K562 (cell line): ENCODE measurements around the gene ERICH2. TPM values are rescaled to one million over a fixed set of nuclear protein-coding genes. Genes with fewer than 3 reads are reported as not detected.

ENCODE experiments used
- ATAC-seq: fragments of 200-7000 bp; cut with Tn5 transposase; 3 replicates; pipeline ENCODE4 v1.9.1; 2020; ENCODE audit warnings: moderate library complexity
- BruUV-seq: library from RNA; stranded (reverse); fragments of 400-500 nt; replicated peaks from 2 replicates; lab custom pipeline; 2021; lab: Mats Ljungman, UMichigan
- CTCF ChIA-PET: fragments of 300-600 bp; formaldehyde crosslinking; extraction: SDS; loops from one replicate; lab custom pipeline; 2021; ENCODE audit warnings: low intra/inter-chr PET ratio; lab: Yijun Ruan, JAX
- POLR2A ChIA-PET: fragments of 300-600, 350-650 bp; sonication (Branson Sonifier 250); formaldehyde crosslinking; extraction: SDS; loops from one replicate; lab custom pipeline; 2021; ENCODE audit warnings: antibody characterized with exemption, inconsistent platforms; lab: Yijun Ruan, JAX
- DNase-seq, 4 experiments: peaks; one replicate each; pipeline versions ENCODE4 v3.0.0 to v3.0.0-alpha.2; 2011 to 2018; ENCODE audit warnings: low spot score in 3 of 4, mixed read lengths in 3 of 4; ENCODE audit errors: extremely low read depth in 1 of 4
- FAIRE-seq: peaks from 2 replicates; lab custom pipeline; 2011; peaks lifted over from hg19 to GRCh38; lab: Jason Lieb, UNC
- H2AFZ ChIP-seq: 2 replicates; pipeline ENCODE4 v1.6.0; 2011; ENCODE audit warnings: low read depth, low read length, control low read depth, inconsistent platforms
- H3K27ac ChIP-seq: fragments of 200-600 bp; 3 replicates; pipeline ENCODE4 v1.8.0; 2011; ENCODE audit warnings: low read depth, mild to moderate bottlenecking, control low read depth, inconsistent platforms, low read length, moderate library complexity, mixed read lengths; ENCODE audit errors: extremely low read depth
- H3K27me3 ChIP-seq, 2 experiments: fragments of 300-600 bp in 1 of 2; 2 replicates in 1 of 2; 3 replicates in 1 of 2; pipeline versions ENCODE4 v1.6.0 to v1.8.0; 2011; ENCODE audit warnings: inconsistent platforms in 2 of 2, low read length in 2 of 2, mild to moderate bottlenecking in 1 of 2, mixed read lengths in 1 of 2, moderate library complexity in 1 of 2; ENCODE audit not compliant: control insufficient read depth in 2 of 2, insufficient read depth in 2 of 2
- H3K36me3 ChIP-seq: fragments of 300-600 bp; 3 replicates; pipeline ENCODE4 v1.8.0; 2011; ENCODE audit warnings: mild to moderate bottlenecking, low read length, inconsistent platforms; ENCODE audit not compliant: control insufficient read depth, insufficient read depth
- H3K4me1 ChIP-seq, 2 experiments: fragments of 200-600 bp in 1 of 2; replicated peaks in 1 of 2; 2 replicates in 1 of 2; 3 replicates in 1 of 2; pipeline versions ENCODE4 v1.5.1 to v1.8.0; 2011; ENCODE audit warnings: inconsistent platforms in 2 of 2, low read length in 2 of 2, mild to moderate bottlenecking in 1 of 2, mixed read lengths in 1 of 2, moderate library complexity in 1 of 2; ENCODE audit not compliant: control insufficient read depth in 2 of 2, insufficient read depth in 2 of 2
- H3K4me2 ChIP-seq: 2 replicates; pipeline ENCODE4 v1.6.1; 2011; ENCODE audit warnings: low read length, control low read depth, inconsistent platforms, mixed read lengths; ENCODE audit not compliant: insufficient read depth
- H3K4me3 ChIP-seq: fragments of 200-600 bp; sonication (generic), shearing (Covaris generic); 2 replicates; pipeline ENCODE4 v1.5.1; 2016; ENCODE audit warnings: control low read depth, inconsistent platforms
- H3K79me2 ChIP-seq: fragments of 200-600 bp; 3 replicates; pipeline ENCODE4 v1.8.0; 2011; ENCODE audit warnings: low read length, inconsistent platforms; ENCODE audit not compliant: control insufficient read depth, insufficient read depth
- H3K9ac ChIP-seq, 2 experiments: 2 replicates each; pipeline versions ENCODE4 v1.6.0 to v1.6.1; 2011; ENCODE audit warnings: low read depth in 2 of 2, low read length in 2 of 2, control low read depth in 1 of 2, inconsistent platforms in 1 of 2, mild to moderate bottlenecking in 1 of 2, mixed read lengths in 1 of 2; ENCODE audit not compliant: insufficient read depth in 1 of 2
- H3K9me1 ChIP-seq: one replicate; pipeline ENCODE4 v1.6.0; 2011; ENCODE audit warnings: inconsistent platforms, mild to moderate bottlenecking, low read length, moderate library complexity; ENCODE audit not compliant: control insufficient read depth, insufficient read depth
- H3K9me3 ChIP-seq: replicated peaks from 2 replicates; pipeline ENCODE4 v1.5.1; 2011; ENCODE audit warnings: low read depth, low read length, inconsistent platforms; ENCODE audit not compliant: control insufficient read depth, insufficient read depth
- H4K20me1 ChIP-seq: replicated peaks from 2 replicates; pipeline ENCODE4 v1.6.1; 2011; ENCODE audit warnings: low read length, inconsistent platforms, mixed read lengths; ENCODE audit not compliant: control insufficient read depth, insufficient read depth
- C11orf30 ChIP-seq: fragments of 450-650 bp; IDR thresholded peaks from 2 replicates; pipeline ENCODE4 v1.6.1; 2016; ENCODE audit warnings: low read depth, mild to moderate bottlenecking
- MAFG ChIP-seq: fragments of 450-650 bp; conservative IDR thresholded peaks from 2 replicates; pipeline ENCODE4 v1.6.1; 2016; ENCODE audit warnings: missing genetic modification characterization, missing compliant biosample characterization
- RFX5 ChIP-seq: IDR thresholded peaks from 2 replicates; pipeline ENCODE4 v1.6.1; 2011; ENCODE audit warnings: low read depth, mild to moderate bottlenecking, improper control_type of control experiment, low read length
- ZNF316 ChIP-seq: fragments of 450-650 bp; IDR thresholded peaks from 2 replicates; pipeline ENCODE4 v1.6.1; 2016
- WGBS: fragments of 100-300 bp; shearing (Covaris generic); methylation state at CpG from one replicate; pipeline ENCODE4 v1.1.6; 2016; ENCODE audit warnings: low coverage, mixed read lengths; ENCODE audit not compliant: insufficient coverage; ENCODE audit errors: missing lambda C conversion rate; 5-methylcytosine and 5-hydroxymethylcytosine counted together
- in situ Hi-C: fragments of 300-500 bp; cut with MboI; formaldehyde crosslinking; loops from 4 replicates; pipeline ENCODE4 v1.15.0; 2018; ENCODE audit warnings: inconsistent platforms, mixed read lengths
- intact Hi-C: fragments of 100-400 bp; cut with micrococcal nuclease; formaldehyde crosslinking; loops from 2 replicates; pipeline ENCODE4 v1.14.2; 2022
- polyA plus RNA-seq, 8 experiments: library from polyadenylated mRNA; depleted of rRNA in 4 of 8; stranded (reverse) in 5 of 8; unstranded in 3 of 8; fragments of >200 nt; fragmentation: Nextera tagmentation in 2 of 8; fragmentation: Illumina TruSeq in 1 of 8; extraction: Ambion mirVana in 2 of 8; extraction: Trizol in 1 of 8; gene quantifications; 2 replicates each; pipeline versions ENCODE4 v1.2.1 to v1.2.3, GENCODE V29; 2011 to 2014; ENCODE audit warnings: inconsistent platforms in 1 of 8, missing spikeins in 1 of 8
- total RNA-seq, 7 experiments: library from RNA; depleted of rRNA in 6 of 7; stranded (reverse); fragments of >200 nt in 6 of 7; fragmentation: Illumina TruSeq in 2 of 7; extraction: Trizol in 2 of 7; gene quantifications; 2 replicates each; pipeline versions ENCODE4 v1.2.1 to v1.2.3, GENCODE V29; 2011 to 2021; ENCODE audit warnings: low replicate concordance in 1 of 7
- TF ChIP-seq, protein P1 (sequence below): fragments of 250-450 bp; sonication (Bioruptor Pico); IDR thresholded peaks from 2 replicates; pipeline ENCODE4 v1.5.1; 2021; ENCODE audit warnings: mild to moderate bottlenecking

The ERICH2 gene
- total and polyA plus RNA-seq, 9 of the 15 experiments (the other 6 are each of a cell fraction or from before 2014, with no cell fraction given): 0.85 to 2.4 (median 1.6) TPM

DNA sequence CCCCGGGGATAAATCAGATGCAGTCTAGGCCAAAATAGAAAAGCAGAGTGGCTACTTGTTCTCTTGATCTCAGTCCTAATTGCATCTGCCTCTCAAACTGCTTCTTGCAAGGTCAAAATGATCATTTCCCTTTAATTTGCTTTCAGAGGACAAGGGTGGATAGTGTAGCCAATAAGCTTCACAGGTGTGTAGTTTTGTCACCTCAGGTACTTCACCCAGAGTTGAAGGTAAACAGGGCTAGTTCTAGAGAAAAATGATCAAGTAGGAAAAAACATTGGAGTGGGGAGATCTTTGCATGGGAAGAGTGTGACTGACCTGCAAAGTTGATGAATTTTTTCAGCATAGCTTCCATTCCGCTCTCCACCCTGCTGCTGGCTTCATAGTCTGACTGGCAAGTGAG is 8.7 kb downstream of the ERICH2 start:
- in situ Hi-C loops: no loop called here
- Histone ChIP-seq H3K4me1 (peaks cover 0 to 5% of the 10 kb centered on the region in 2 experiments; a peak in 2 of 5 replicates), H3K9me1 (no peaks in the 10 kb centered on the region), H3K79me2 (no peaks in the 10 kb centered on the region), H2AFZ (no peak overlapping the region), H3K9ac (no peak overlapping the region), H3K27me3 (no peaks in the 10 kb centered on the region), H3K36me3 (no peaks in the 10 kb centered on the region), H3K9me3 (no peaks in the 10 kb centered on the region), H4K20me1 (no peaks in the 10 kb centered on the region), H3K4me3 (no peak overlapping the region), H3K27ac (no peak overlapping the region), H3K4me2 (no peak overlapping the region)
- ChIA-PET POLR2A (interaction anchor here (0.8 to 2.5 kb wide), 3 partner anchors 8 to 157 kb away, joined by 3 to 14 read pairs (median 8); partner anchors contain the start of gene ERICH2), CTCF (no interaction called here)
- no TSS peak for BruUV-seq
- WGBS: 18% methylated on average over 2 of the region's 2 CpGs
- TF ChIP-seq, protein P1, sequence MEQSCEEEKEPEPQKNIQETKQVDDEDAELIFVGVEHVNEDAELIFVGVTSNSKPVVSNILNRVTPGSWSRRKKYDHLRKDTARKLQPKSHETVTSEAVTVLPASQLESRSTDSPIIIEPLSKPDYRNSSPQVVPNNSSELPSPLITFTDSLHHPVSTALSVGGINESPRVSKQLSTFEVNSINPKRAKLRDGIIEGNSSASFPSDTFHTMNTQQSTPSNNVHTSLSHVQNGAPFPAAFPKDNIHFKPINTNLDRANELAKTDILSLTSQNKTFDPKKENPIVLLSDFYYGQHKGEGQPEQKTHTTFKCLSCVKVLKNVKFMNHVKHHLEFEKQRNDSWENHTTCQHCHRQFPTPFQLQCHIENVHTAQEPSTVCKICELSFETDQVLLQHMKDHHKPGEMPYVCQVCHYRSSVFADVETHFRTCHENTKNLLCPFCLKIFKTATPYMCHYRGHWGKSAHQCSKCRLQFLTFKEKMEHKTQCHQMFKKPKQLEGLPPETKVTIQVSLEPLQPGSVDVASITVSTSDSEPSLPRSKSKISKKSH (CRISPR knock-in tag): no peak
- ATAC-seq (peak; percentile 32; the same call in 2 of the 3 replicates), FAIRE-seq (peak; percentile 52), DNase-seq (no peak)
- intact Hi-C loops: no loop called here

DNA sequence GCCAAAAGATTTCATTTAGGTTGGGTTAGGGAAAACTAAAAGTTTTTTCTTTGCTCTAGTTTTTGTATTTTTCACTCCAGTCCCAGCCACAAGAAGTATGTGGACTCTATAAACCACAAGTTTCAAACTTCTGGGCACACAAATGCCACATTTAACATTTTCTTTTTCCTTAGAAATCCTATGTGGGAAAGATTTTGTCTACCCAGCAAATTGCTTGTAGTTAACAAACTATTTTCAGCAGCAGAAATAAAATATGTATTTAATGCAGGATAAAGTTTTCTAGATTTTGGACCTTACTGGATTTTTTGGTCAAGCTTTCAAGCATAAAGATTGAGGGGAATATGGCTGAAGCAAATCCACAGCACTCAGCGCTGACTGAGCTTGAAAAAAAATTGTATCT is 9.1 kb downstream of the ERICH2 start:
- 86% methylated on average over 1 of the region's 1 CpG for WGBS
- no peaks in the 10 kb centered on the region for H3K9me3 ChIP-seq
- intact Hi-C loops: no loop called here

More for the DNA sequence above, 9.1 kb downstream of the ERICH2 start:
- FAIRE-seq: no peak
- no peaks in the 10 kb centered on the region for H3K9me1 ChIP-seq
- no peak for ATAC-seq
- H3K27ac ChIP-seq: no peak overlapping the region
- no peak overlapping the region for H3K4me3 ChIP-seq
- in situ Hi-C loops: no loop called here
- no peak for DNase-seq
- CTCF ChIA-PET: no interaction called here
- peaks cover 0 to 5% of the 10 kb centered on the region in 2 experiments; a peak in 2 of 5 replicates for H3K4me1 ChIP-seq
- no peak overlapping the region for H2AFZ ChIP-seq
- BruUV-seq: no TSS peak
- H4K20me1 ChIP-seq: no peaks in the 10 kb centered on the region
- H3K9ac ChIP-seq: no peak overlapping the region
- no peaks in the 10 kb centered on the region for H3K79me2 ChIP-seq
- H3K36me3 ChIP-seq: no peaks in the 10 kb centered on the region
- no peak overlapping the region for H3K4me2 ChIP-seq
- TF ChIP-seq RFX5 (no peak), C11orf30 (peak; percentile 48), MAFG (peak; percentile 26), ZNF316 (peak; percentile 73)
- TF ChIP-seq, all 486 proteins: peak for 3
- no peaks in the 10 kb centered on the region for H3K27me3 ChIP-seq
- POLR2A ChIA-PET: interaction anchor here (0.8 to 2.5 kb wide), 3 partner anchors 8 to 158 kb away, joined by 3 to 14 read pairs (median 8); partner anchors contain the start of gene ERICH2
